GM18519 (cell line): ENCODE data around the gene HTRA3.
"Not testable (repeated sequence)": the region's sequence is repeated elsewhere in the genome, so short reads cannot be mapped to it uniquely, and the experiment has no call there.

ENCODE experiments used
- ATAC-seq: cut with Tn5 transposase; IDR thresholded peaks from one replicate; pipeline ENCODE4 v1.9.1; 2021; ENCODE audit warnings: mild to moderate bottlenecking, moderate library complexity; ENCODE audit not compliant: unreplicated experiment, low FRiP score

Gene HTRA3

DNA sequence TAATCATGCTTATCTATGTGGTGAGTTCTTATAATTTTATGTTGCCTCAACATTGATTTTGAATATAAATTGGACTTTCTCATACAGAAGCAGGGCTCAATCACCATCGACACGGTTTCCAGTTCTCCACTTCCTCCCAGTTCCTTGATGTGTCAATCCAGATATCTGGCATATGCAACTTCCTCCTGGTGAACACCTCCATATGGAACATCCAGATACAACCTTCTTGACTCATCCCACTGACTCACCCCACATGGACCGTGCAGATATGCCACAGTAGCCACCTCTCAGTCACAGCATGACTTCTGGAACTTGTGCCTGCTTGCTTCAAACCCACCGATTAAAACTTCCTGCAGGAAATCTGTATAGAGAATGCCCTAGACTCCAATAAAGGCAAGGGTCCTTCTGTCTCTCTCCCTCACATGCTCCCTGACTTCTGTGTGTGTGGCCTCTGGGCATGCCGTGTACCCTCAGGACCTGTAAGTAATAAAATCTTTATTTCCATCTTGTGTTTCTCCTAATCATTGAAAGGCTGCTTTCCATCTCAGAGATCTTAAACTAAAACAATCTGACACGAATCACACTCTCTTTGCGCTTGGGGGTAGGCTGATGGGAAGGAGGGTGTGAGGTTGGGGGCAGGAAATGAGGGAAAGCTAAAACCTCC is 67.0 kb downstream of the HTRA3 start:
- no peak for ATAC-seq

DNA sequence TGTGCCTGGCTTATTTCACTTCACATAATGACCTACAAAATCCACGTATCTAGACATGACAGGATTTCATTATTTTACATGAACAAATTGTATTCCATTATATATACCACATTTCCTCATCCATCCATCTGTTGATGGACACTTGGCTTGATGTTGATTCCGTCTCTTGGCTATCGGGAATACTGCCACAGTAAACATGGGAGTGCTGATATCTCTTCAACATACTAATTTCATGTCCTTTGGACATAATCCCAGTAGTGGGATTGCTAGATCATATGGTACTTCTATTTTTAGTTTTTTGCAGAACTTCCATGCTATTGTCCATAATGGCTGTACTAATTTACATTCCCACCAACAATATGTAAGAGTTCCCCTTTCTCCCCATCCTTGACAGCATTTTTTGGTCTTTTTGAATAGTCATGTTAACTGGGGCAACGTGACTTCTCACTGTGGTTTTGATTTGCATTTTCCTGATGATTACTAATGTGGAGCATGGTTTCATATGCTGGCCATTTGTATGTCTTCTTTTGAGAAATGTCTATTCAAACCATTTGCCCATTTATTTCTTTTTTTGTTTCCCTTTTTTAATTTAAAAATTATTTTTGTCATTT is 68.9 kb downstream of the HTRA3 start:
- ATAC-seq = no peak

DNA sequence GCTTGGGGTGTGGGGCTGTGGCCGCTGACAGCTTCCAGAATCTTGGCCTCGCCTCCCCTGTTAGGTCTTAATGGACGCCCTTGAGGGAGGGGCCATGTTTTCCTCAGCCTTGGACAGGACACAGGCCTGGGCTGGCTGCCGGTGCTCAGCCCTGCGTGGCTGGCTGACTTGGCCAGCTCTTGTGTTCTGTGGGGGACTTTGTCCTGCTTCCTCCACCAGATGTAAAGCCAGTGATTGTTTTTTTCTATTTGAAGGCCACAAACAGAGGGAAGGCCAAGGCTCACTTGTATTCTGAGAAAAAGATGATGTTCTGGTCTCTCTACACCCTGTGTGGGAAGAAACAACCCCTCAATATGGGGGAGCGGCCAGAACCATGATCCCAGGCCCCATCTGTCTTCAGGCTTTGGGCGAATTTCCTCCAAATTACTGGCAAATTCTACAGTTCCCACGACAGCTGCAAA is 71.3 kb downstream of the HTRA3 start:
- no peak for ATAC-seq

DNA sequence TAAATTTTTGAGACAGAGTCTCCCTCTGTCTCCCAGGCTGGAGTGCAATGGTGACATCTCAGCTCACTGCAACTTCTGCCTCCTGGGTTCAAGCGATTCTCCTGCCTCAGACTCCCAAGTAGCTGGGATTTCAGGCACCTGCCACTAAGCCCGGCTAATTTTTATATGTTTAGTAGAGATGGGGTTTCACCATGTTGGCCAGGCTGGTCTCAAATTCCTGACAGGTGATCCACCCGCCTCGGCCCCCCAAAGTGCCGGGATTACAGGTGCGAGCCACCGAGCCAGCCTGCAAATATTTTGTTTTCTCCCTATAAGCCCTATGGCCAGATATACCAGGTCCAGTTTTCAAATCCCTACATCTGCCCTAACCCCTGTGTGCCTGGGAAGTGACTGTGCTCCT is 71.7 kb downstream of the HTRA3 start:
- ATAC-seq = not testable (repeated sequence)

DNA sequence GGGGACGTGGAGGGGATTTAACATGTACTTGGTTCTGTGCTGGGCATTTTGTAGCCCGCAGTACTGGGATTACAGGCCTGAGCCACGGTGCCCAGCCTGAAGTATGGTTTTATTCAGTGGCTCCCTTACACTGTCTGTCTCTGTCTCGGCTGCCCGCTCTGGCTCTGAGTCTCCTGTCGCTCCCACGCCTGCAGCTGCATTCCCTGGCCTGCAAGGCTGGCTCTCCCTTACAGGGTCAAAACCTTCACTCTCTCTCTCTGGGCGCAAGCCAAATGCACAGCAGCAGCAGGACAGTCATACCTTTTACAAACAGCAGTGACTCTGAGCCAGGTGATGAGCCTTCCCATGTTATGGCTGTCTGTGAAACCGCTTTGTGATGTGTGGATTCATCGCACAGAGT is 72.1 kb downstream of the HTRA3 start:
- no peak for ATAC-seq

DNA sequence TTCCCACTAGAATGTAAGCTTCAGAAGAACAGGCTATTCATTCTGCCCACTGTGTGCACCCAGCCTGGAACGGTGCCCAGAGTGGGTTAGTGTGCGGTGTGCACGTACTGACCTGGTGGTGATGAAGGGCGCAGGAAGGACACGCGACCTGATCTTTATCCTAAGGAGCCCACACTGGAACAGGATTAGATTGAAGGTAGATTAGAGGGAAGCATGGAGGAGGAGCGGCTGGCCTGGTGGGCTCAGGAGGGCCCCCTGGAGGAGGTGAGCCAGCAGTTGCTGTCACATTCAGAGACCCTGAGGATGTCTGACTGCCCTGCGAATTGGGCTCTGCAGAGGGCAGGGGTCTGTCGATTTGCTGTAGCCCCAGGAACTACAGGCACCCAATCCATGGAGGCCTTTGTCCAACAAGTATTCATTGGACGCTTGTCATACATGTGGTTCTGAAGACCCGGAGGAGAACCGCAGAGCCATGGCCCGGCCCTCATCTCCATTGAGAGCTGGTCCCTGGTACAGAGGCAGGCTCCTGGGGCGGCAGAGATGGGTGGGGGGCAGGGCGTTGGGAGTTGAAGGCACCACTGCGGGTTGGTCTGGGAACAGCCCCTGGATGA is 73.2 kb downstream of the HTRA3 start:
- ATAC-seq = no peak

DNA sequence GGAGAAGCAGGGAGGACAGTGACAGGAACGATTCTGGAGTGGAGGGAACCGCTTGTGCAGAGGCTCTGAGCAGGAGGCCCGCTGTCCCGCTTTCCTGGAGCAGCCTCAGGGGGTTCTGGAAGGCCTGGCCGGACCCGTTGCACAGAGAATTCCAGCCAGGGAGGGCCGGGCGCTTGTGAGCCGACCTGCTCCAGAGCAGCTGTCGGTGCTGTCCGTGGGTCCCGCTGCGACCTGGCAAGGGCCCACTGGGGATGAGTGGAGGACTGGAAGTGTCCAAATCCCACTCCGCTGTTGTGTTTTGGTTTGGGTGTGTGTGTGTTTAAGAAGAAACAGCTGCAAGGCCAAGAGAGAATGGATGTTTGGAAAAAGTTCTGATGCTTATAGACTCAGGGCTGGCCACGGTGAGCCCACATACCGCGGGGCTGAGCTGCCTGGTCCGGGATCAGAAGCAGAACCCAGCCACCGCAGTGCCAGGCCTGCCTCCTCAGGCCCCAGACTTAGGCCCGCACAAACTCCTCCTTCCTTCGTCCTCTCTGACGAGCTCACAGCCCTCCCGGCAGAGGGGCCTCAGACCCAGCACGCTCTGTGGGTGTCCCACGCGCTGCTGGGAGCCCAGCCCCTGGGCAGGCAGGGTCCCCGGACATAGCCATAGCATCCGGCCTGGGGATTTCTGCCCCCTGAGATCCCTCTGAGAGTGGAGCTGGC is 73.9 kb downstream of the HTRA3 start:
- no peak for ATAC-seq

DNA sequence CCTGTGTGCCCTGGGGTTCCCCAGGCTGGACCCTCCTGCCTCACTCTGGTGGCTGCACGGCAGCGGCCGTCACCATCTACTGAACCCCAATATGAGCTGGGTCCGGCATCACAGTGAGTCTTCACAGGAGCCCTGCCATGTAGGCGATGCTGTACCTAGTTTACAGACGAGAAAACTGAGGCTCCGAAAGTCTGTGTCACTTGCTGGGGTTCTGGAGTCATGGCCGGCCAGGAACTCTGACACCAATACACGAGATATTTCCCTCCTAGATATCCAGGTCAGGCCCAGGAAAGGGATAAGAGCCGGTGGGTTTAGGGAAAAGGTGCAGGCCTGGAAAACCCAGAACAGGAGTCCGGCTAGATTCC is 74.4 kb downstream of the HTRA3 start:
- ATAC-seq = no peak

DNA sequence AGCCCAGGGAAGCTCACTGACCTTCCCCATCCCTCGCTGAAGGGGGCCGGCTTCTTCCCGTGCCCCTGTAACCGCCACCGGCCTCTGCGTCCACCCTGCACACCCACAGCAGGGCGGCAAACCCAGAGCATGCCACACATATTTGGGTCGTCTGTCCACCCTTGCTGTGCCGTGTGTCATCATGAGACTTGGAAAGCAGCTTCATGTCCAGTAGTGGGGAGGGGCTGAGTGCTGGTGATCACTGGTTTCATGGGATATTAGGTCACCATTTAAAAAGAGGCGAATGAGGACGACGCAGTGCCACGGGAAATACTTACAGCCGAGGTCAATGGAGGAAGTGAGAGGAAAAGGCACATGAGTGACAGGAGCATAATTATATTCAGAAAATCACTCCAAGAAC is 74.8 kb downstream of the HTRA3 start:
- ATAC-seq = no peak

DNA sequence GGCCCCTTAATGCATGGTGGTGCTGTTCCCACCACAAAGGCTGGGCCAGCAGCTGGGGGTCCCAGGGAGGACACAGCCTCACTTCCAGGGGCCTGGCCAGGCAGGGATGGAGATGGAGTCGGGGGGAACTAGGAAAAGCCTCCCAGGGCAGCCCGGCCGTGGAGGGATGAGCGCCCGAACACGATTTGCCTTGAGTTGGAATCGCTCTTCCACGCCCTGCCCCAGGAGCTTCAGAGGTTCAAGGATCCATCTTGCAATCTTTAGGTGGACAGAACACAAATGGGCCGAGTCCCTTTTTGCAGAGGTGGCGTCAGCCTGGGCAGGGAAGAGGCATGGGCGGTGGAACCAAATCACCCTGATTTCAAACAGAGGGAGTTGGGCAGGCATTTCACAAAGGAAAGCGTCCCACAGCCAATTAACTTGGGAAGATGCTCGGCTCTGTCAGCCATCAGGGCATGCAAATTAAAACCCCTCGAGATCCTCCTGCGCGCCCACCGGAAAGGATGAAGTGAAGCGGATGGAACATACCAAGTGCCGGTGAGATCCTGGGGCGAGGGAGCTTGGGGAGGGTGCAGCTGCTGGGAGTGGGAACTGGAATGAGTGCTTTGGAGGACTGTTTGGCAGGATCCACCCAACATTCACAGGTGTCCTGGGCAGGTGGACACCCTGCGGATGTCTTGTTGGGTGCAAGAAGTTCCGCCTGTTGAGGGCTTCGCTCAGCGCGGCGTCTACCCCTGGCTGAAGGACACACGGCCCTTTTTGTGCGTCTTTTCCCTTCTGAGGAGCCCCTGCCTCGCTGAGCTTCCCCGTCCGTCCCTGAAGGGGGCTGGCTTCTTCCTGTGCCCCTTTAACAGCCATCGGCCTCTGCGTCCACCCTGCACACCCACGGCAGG is 75.7 kb downstream of the HTRA3 start:
- no peak for ATAC-seq

DNA sequence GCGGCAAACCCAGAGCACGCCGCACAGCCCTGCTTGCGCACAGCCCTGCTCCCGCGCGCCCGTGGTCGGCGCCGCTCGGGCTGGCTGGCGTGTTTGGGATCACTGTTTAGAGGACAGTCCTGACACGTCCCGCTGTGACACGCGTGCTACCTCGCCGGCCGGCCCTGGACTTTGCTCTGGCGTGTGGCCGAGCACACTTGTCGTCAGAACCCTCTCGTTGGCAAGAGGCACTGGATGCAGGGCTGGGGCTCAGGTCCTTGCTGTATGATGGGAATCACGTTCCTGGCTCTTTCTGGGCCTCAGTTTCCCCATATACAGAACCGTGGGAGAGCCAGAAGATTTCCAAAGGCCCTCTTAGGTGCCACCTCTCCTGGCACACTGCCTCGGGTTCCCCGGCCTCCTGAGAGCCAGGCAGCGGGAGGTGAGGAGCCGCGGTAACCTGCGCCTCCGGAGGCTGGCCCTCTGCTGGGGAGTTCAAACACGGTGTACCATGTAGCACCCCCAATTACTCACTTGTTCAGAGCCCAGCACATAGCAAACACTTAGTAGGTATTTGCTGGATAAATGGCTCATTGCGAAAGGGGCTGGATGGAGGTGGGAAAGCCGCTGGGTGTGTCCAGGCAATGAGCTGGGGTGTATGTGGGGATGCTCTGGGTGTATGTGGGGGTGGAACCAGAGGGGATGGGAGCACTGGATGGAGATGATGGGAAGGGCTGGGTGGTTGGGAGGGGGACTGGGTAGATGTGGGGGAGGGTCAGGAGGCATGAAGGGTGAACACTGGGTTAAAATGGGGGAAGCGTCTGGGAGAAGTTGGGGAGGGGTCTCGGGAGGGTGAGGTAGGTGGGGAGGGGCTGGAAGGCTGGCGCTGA is 76.6 kb downstream of the HTRA3 start:
- no peak for ATAC-seq

DNA sequence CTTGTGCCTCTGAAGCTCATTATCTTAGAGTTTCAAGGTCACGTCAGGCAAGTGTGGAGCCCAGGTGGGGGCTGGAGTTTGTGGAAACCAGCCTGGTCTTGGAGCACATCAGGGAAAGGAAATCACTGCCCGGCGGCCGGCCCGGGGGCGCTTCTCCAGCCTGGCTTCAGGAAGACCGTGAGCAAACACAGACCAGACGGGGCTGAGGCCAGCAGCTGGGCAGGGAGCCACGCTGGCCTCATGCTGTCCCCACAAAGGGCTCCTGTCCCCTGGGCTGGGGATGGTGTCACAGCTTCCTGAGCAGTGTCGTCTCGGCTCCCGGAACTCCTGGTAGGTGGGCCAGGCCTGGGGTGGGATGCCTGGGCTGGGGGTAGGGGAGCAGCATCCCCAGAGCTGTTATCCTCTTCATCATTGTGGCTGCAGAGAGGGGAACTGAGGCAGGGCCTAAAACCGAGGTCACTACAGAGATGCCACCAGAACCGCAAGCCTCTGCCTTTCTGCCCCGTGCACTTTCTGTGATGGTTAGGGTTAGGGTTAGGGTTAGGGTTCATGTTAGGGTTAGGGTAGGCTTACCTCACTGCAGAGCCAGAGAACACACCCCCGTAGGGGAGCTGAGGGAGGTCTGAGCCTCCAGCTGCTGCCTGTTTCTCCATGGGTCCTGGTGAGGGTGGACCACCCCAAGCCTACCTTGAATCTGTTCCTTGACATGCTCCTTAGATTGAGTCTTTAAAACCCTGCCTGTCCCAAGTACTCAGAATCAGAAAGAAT is 77.5 kb downstream of the HTRA3 start:
- no peak for ATAC-seq

DNA sequence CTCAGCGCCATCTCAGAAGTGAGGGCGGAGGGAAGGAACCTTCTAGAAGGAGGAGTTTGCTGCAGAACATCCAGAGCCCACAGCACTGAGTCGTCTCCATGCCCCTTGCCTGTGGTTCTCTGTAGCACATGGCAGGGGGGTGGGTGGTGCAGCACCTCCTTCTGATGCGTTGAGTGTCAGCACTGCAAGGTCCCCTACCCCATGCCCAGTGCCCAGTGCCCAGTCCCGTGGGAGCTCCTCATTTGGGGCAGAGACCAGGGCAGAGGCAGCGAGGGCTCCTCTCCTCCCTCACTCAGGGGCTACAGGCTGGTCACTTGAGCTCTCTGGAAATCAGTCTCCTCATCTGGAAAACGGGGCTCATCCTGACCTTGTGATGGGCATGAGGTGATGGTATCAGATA is 78.1 kb downstream of the HTRA3 start:
- no peak for ATAC-seq

DNA sequence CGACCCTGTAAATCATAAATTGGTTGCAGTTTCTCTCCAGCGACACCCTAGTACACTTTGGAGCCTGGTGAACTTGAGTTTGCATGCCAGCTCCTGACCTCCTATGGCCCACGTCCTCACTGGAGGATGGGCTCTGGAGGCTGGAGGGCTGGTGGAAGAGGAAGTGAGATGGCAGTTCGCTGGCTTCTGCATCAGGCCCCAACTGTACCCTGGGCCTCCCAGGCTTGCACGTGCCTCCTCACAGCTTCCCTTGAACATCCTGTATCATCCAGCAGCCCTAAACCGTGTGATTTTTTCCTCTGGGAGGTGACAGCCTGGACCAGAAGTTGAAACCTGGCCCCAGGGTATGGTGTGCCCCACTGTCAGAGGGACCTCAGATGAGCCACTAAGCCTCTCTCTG is 78.5 kb downstream of the HTRA3 start:
- no peak for ATAC-seq

DNA sequence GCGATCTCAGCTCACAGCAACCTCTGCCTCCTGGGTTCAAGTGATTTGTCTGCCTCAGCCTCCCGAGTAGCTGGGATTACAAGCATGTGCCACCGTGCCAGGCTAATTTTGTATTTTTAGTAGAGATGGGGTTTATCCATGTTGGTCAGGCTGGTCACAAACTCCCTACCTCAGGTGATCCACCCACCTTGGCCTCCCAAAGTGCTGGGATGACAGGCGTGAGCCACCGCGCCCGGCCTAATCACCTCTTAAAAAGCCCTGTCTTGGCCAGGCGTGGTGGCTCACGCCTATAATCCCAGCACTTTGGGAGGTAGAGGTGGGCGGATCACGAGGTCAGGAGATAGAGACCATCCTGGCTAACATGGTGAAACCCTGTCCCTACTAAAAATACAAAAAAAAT is 79.7 kb downstream of the HTRA3 start:
- not testable (repeated sequence) for ATAC-seq

DNA sequence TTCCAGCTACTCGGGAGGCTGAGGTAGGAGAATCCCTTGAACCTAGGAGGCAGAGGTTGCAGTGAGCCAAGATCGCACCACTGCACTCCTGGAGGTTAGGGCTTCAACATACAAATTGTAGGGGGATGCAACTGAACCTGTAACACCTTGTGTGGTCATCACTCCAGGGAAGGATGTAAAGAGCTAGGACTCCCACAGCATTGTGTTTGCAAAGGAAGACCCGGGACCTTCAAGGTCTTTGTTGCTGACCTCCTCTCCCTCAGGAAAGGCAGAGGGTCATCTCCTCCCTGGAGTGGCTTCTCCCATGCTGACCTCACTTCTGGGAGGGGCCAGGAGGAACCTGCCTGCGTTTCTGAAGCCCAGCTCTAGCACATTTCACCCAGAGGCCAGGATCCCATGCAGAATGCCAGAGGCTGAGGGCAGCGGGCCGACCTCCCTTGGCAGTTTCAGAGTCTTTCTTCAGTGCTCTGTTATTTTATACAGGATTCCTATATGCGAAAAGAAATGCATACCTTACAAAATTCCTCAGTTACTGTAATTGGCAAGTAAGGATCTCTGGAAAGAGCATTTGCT is 80.2 kb downstream of the HTRA3 start:
- ATAC-seq = no peak

DNA sequence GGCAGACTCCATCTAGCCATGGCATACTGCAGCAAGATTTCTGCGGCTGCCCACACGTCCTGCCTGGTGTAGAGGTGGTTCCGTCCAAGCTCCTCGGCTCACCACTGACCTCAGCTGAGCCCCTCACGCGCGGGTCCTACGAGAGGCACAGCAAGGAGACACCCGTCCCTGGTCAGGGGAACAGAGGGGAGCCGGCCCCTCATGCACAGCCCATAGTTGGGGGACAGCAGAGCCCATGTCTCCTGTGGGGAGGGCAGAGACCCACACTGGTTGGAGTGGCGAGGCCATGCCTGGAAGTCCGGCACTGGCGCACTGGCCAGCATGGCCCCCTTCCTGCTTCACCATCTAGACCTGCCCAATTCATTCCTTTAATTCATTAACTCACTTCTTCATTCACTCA is 80.8 kb downstream of the HTRA3 start:
- no peak for ATAC-seq

DNA sequence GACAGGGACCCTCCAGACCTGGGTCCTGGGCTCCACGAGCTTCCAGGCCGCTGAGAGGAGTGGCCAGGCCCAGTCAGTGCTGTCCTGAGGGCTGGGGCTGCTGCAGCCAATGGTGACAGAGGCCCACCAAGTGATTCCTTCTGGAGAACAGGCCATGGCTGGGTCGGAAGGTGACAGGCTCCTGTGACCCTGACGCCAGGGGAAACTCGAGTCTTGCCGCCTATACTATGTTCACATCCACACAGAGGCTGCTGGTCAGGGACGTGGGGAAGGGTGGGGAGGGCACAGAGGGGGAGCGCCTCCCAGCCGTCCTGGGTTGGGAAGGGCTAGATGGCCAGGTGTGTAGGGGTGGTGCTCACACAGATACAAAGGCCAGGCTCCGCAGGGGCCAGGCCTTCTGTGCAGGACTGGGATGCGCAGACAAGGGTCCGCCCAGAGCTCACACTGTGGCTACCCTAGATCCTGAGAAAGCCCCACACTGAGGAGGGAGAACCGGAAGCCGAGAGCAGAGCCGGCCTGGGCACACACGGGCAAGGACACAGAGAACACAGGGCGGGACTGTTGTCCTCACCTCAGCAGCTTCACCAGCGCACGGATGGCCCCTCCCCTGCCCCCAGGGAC is 81.4 kb downstream of the HTRA3 start:
- no peak for ATAC-seq
